Measurements from ENCODE around the gene OSGEP. TPM values are rescaled to one million over a fixed set of nuclear protein-coding genes. Genes with fewer than 3 reads are reported as not detected.
A peak's percentile ranks its signal among the peaks of the same experiment; 100 is the strongest.

The OSGEP gene
- 10 to 100 TPM; 40.2 to 49.4 (median 45.5) TPM for polyA plus RNA-seq

- DNase-seq = peak; percentile 96 to 97 (median 97)
- Mint-ChIP-seq H3K4me3 (peak within 1 kb of the TSS in 1 of 5 donors; percentile 29), H3K27ac (peak within 1 kb of the TSS in 1 of 6 donors; percentile 11), H3K4me1 (peaks cover 12 to 21% of the 10 kb centered on the region in 2 donors), H3K36me3 (peaks cover 10 to 19% (median 12%) of the 10 kb centered on the region in 3 donors), H3K9me3 (no peaks in the 10 kb centered on the region), H3K27me3 (ENCODE audit: low read depth in 3 of 3) (peaks cover 0 to 1% (median 0%) of the 10 kb centered on the region in 3 donors)
These were observed at the start of gene OSGEP, which contains the start of gene APEX1 for GRCh38 chr14:20454516-20455354. Gene OSGEP (minus strand): TSS chr14:20454812. CDS start chr14:20454683, 129 bp downstream. Gene APEX1 (plus strand): TSS chr14:20455226. CDS start chr14:20455646, 420 bp downstream.

- no peaks in the 10 kb centered on the region for H3K9me3 Mint-ChIP-seq
- H3K27ac Mint-ChIP-seq = no peak overlapping the region
- peaks cover 3 to 4% (median 4%) of the 10 kb centered on the region in 3 donors for H3K27me3 Mint-ChIP-seq (ENCODE audit: low read depth in 3 of 3)
- no peak for DNase-seq
- no peak overlapping the region for H3K4me3 Mint-ChIP-seq
- no peaks in the 10 kb centered on the region for H3K4me1 Mint-ChIP-seq
- no peaks in the 10 kb centered on the region for H3K36me3 Mint-ChIP-seq
These were observed 49.3 kb upstream of the OSGEP start for GRCh38 chr14:20503898-20504297.

GRCh38 chr14:20501346-20501745, 46.7 kb upstream of the OSGEP start:
- Mint-ChIP-seq H3K4me1 (no peaks in the 10 kb centered on the region), H3K27ac (no peak overlapping the region), H3K4me3 (no peak overlapping the region), H3K27me3 (ENCODE audit: low read depth in 3 of 3) (peaks cover 3 to 4% (median 4%) of the 10 kb centered on the region in 3 donors), H3K36me3 (no peaks in the 10 kb centered on the region), H3K9me3 (no peaks in the 10 kb centered on the region)
- DNase-seq = no peak

- H3K27ac Mint-ChIP-seq = no peak overlapping the region
- no peaks in the 10 kb centered on the region for H3K36me3 Mint-ChIP-seq
- H3K4me1 Mint-ChIP-seq = no peaks in the 10 kb centered on the region
- peaks cover 5 to 8% (median 6%) of the 10 kb centered on the region in 3 donors for H3K27me3 Mint-ChIP-seq (ENCODE audit: low read depth in 3 of 3)
- no peaks in the 10 kb centered on the region for H3K9me3 Mint-ChIP-seq
- H3K4me3 Mint-ChIP-seq = no peak overlapping the region
- no peak for DNase-seq
These were observed 45.3 kb upstream of the OSGEP start for GRCh38 chr14:20499881-20500280.

- Mint-ChIP-seq H3K36me3 (no peaks in the 10 kb centered on the region), H3K9me3 (no peaks in the 10 kb centered on the region), H3K27me3 (ENCODE audit: low read depth in 3 of 3) (peaks cover 3 to 6% (median 5%) of the 10 kb centered on the region in 3 donors), H3K4me1 (no peaks in the 10 kb centered on the region), H3K27ac (no peak overlapping the region), H3K4me3 (no peak overlapping the region)
- DNase-seq = no peak
These were observed 44.5 kb upstream of the OSGEP start for GRCh38 chr14:20499108-20499507.

GRCh38 chr14:20498622-20499021, 44.0 kb upstream of the OSGEP start:
- Mint-ChIP-seq H3K4me1 (no peaks in the 10 kb centered on the region), H3K27ac (no peak overlapping the region), H3K4me3 (no peak overlapping the region), H3K36me3 (no peaks in the 10 kb centered on the region), H3K27me3 (ENCODE audit: low read depth in 3 of 3) (peaks cover 3 to 4% (median 3%) of the 10 kb centered on the region in 3 donors), H3K9me3 (no peaks in the 10 kb centered on the region)
- no peak for DNase-seq

- peaks cover 15 to 24% of the 10 kb centered on the region in 2 donors for H3K4me1 Mint-ChIP-seq
- H3K36me3 Mint-ChIP-seq = no peaks in the 10 kb centered on the region
- DNase-seq = no peak
- peaks cover 2 to 6% (median 2%) of the 10 kb centered on the region in 3 donors for H3K27me3 Mint-ChIP-seq (ENCODE audit: low read depth in 3 of 3)
- no peaks in the 10 kb centered on the region for H3K9me3 Mint-ChIP-seq
- no peak overlapping the region for H3K27ac Mint-ChIP-seq
- H3K4me3 Mint-ChIP-seq = no peak overlapping the region
These were observed 40.5 kb upstream of the OSGEP start for GRCh38 chr14:20494935-20495766.

GRCh38 chr14:20493634-20494033, 39.0 kb upstream of the OSGEP start:
- Mint-ChIP-seq H3K4me1 (peaks cover 27 to 40% of the 10 kb centered on the region in 2 donors), H3K4me3 (no peak overlapping the region), H3K27ac (no peak overlapping the region), H3K36me3 (no peaks in the 10 kb centered on the region), H3K9me3 (no peaks in the 10 kb centered on the region), H3K27me3 (ENCODE audit: low read depth in 3 of 3) (peaks cover 2 to 6% (median 2%) of the 10 kb centered on the region in 3 donors)
- no peak for DNase-seq

GRCh38 chr14:20492486-20492885, 37.9 kb upstream of the OSGEP start:
- Mint-ChIP-seq H3K27me3 (ENCODE audit: low read depth in 3 of 3) (peaks cover 2 to 6% (median 3%) of the 10 kb centered on the region in 3 donors), H3K27ac (no peak overlapping the region), H3K4me1 (peaks cover 35 to 51% of the 10 kb centered on the region in 2 donors), H3K36me3 (no peaks in the 10 kb centered on the region), H3K4me3 (no peak overlapping the region), H3K9me3 (no peaks in the 10 kb centered on the region)
- no peak for DNase-seq

GRCh38 chr14:20490563-20490962, 36.0 kb upstream of the OSGEP start:
- H3K9me3 Mint-ChIP-seq = no peaks in the 10 kb centered on the region
- H3K36me3 Mint-ChIP-seq = no peaks in the 10 kb centered on the region
- no peak for DNase-seq
- H3K4me1 Mint-ChIP-seq = peaks cover 46 to 70% of the 10 kb centered on the region in 2 donors
- peaks cover 0 to 2% (median 1%) of the 10 kb centered on the region in 3 donors for H3K27me3 Mint-ChIP-seq (ENCODE audit: low read depth in 3 of 3)
- peak overlapping the region in 3 of 5 donors; percentile 34 to 63 (median 42) for H3K4me3 Mint-ChIP-seq
- peak overlapping the region in 3 of 6 donors; percentile 26 to 83 (median 59) for H3K27ac Mint-ChIP-seq

- Mint-ChIP-seq H3K27me3 (ENCODE audit: low read depth in 3 of 3) (peaks cover 0 to 2% (median 1%) of the 10 kb centered on the region in 3 donors), H3K27ac (peak overlapping the region; percentile 11 to 84 (median 68)), H3K36me3 (no peaks in the 10 kb centered on the region), H3K4me3 (peak overlapping the region; percentile 29 to 71 (median 58)), H3K4me1 (peaks cover 50 to 76% of the 10 kb centered on the region in 2 donors), H3K9me3 (no peaks in the 10 kb centered on the region)
- no peak for DNase-seq
These were observed 34.7 kb upstream of the OSGEP start for GRCh38 chr14:20489093-20489994.

GRCh38 chr14:20487396-20487725, 32.7 kb upstream of the OSGEP start:
- H3K4me1 Mint-ChIP-seq = peaks cover 50 to 74% of the 10 kb centered on the region in 2 donors
- no peaks in the 10 kb centered on the region for H3K9me3 Mint-ChIP-seq
- peak overlapping the region; percentile 20 to 65 (median 57) for H3K4me3 Mint-ChIP-seq
- no peak for DNase-seq
- peaks cover 1 to 3% (median 2%) of the 10 kb centered on the region in 3 donors for H3K27me3 Mint-ChIP-seq (ENCODE audit: low read depth in 3 of 3)
- H3K27ac Mint-ChIP-seq = peak overlapping the region in 4 of 6 donors; percentile 13 to 71 (median 44)
- H3K36me3 Mint-ChIP-seq = no peaks in the 10 kb centered on the region
